Gastrocnemius medialis (tissue), 4 donors: ENCODE results near the gene CRCP. TPM values are rescaled to one million over a fixed set of nuclear protein-coding genes. Genes with fewer than 3 reads are reported as not detected.
A peak's percentile ranks its signal among the peaks of the same experiment; 100 is the strongest.
"Not testable (repeated sequence)": the region's sequence is repeated elsewhere in the genome, so short reads cannot be mapped to it uniquely, and the experiment has no call there.

Source experiments
- ATAC-seq, 2 donors: fragments of 150-250 bp; one replicate each; pipeline ENCODE4 v1.9.1; 2016
- DNase-seq, 2 donors: peaks; one replicate each; pipeline ENCODE4 v3.0.0-alpha.2; 2019
- H3K27ac ChIP-seq, 4 donors: fragments of 200-600 bp; sonication (generic); 1 replicate in 1 of 4; 2 replicates in 3 of 4; pipeline ENCODE4 v1.5.1; 2016 to 2018; ENCODE audit warnings: mild to moderate bottlenecking in 2 of 4, moderate library complexity in 1 of 4
- H3K27me3 ChIP-seq, 3 donors: fragments of 200-600 bp; sonication (generic) in 2 of 3; 1 replicate in 1 of 3; 2 replicates in 2 of 3; pipeline versions ENCODE4 v1.5.1 to v1.6.0; 2016 to 2019; ENCODE audit warnings: mild to moderate bottlenecking in 1 of 3, moderate library complexity in 1 of 3
- H3K36me3 ChIP-seq, 2 donors: fragments of 200-600 bp; sonication (generic) in 1 of 2; one replicate each; pipeline ENCODE4 v1.5.1; 2017 to 2018
- H3K4me1 ChIP-seq, 2 donors: fragments of 200-600 bp; sonication (generic) in 1 of 2; one replicate each; pipeline ENCODE4 v1.5.1; 2016 to 2017; ENCODE audit warnings: mild to moderate bottlenecking in 2 of 2
- H3K4me3 ChIP-seq, 4 donors: fragments of 200-600 bp; sonication (generic) in 3 of 4; 1 replicate in 1 of 4; 2 replicates in 3 of 4; pipeline ENCODE4 v1.5.1; 2016 to 2019; ENCODE audit warnings: mild to moderate bottlenecking in 2 of 4
- H3K9me3 ChIP-seq, 3 donors: fragments of 200-600 bp; sonication (generic) in 2 of 3; 1 replicate in 1 of 3; 2 replicates in 2 of 3; pipeline ENCODE4 v1.5.1; 2016 to 2019
- CTCF ChIP-seq, 5 experiments: fragments of 450-650 bp in 3 of 5; fragments of 200-600 bp in 2 of 5; sonication (generic) in 2 of 5; IDR thresholded peaks in 4 of 5; conservative IDR thresholded peaks in 1 of 5; 1 replicate in 4 of 5; 2 replicates in 1 of 5; pipeline ENCODE4 v1.5.1; 2016 to 2019; ENCODE audit warnings: antibody characterized with exemption in 5 of 5, mild to moderate bottlenecking in 3 of 5, moderate library complexity in 3 of 5
- POLR2A ChIP-seq, 2 donors: fragments of 450-650 bp; IDR thresholded peaks; one replicate each; pipeline ENCODE4 v1.6.1; 2017; ENCODE audit warnings: antibody characterized with exemption in 2 of 2, mild to moderate bottlenecking in 2 of 2, moderate library complexity in 2 of 2
- in situ Hi-C, 4 donors: fragments of 200-750 bp; cut with MboI; loops; one replicate each; pipeline versions ENCODE4 v1.15.0 to v1.8.0; 2017; ENCODE audit warnings: low sequenced_read_pairs in 4 of 4
- intact Hi-C: fragments of 100-400 bp; cut with DNase I; formaldehyde crosslinking; loops from one replicate; pipeline ENCODE4 v1.15.1; 2023; ENCODE audit warnings: low total_unique reads
- total RNA-seq, 4 donors: library from RNA; depleted of rRNA; stranded (reverse); fragments of >200 nt; gene quantifications; one replicate each; pipeline versions ENCODE4 v1.1.0 to v1.2.3, GENCODE V29; 2016

Gene CRCP
- total RNA-seq, 4 donors from 2014 or later, result 19.2 to 21.3 (median 20.4) TPM

DNA sequence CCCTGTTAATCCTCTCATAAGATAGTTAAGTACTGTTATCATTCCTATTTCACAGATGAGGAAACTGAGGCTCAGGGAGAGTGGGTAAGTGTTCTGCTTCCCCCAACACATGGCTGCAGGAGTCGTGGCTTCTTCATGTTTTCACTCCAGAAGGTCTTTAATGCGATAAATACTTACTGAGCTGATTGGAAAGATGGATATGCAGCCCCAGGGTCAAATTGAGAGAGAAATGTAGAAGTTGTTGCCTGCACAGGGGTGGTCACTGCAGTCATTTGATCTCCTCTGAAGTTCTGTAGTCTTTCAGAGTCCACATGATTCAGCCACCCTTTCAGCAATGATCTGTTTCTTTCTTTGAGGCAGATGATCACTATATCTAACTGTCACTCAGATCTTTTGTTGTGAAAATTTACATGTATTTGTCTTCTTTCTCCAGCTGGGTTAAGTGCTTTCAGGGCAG, 29.3 kb downstream of the CRCP start:
- no peak for TF ChIP-seq CTCF (IDR thresholded peaks at IDR 0.05 in 4 of 5, conservative IDR thresholded peaks at IDR 0.05 in 1 of 5)
- no peak for TF ChIP-seq POLR2A (IDR thresholded peaks at IDR 0.05)
- intact Hi-C loops, result loop anchor here (10.0 kb wide), 1 partner anchor 351 kb away; no protein-coding TSS in a partner anchor
- DNase-seq (no peak), ATAC-seq (no peak)
- Histone ChIP-seq H3K4me3 (no peak overlapping the region), H3K9me3 (no peaks in the 10 kb centered on the region), H3K36me3 (peaks cover 0 to 50% of the 10 kb centered on the region in 2 donors), H3K27ac (peak overlapping the region in 1 of 4 donors; percentile 52), H3K4me1 (peaks cover 9 to 15% of the 10 kb centered on the region in 2 donors), H3K27me3 (no peaks in the 10 kb centered on the region)
- in situ Hi-C loops, result no loop called here

DNA sequence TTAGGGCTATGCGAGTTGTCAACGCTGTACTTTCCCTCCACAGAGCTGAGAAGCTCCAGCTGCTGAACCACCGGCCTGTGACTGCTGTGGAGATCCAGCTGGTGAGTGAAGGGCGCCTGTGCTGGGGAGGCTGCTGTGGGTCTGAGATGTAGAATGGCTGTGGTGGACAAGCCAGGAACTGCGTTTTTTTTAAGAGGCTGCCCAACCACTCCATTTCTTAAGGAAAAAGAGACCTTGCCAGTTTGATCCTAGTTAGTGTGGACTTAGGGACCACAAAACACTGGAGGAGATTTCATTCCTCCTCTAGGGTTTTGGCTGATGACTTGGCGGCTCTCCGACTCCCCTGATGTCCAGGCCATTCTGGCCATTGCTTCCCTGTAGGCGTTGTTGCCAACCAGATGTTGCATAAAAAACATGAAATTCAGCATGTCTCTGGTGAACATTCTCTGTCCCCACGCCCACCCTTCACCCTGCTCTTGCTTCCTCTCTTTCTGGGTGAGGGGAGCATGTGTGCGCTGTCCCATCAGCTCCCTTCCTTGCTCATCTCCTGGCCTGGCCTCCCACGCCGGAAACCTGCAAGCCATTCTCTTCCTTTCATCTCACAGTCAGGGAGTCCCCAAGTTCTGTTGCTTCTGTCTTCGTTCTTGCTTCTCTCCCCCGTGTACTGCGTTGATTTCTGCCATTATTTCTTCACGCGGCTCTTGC, 30.9 kb downstream of the CRCP start:
- no peaks in the 10 kb centered on the region for H3K9me3 ChIP-seq
- no peak overlapping the region for H3K4me3 ChIP-seq
- H3K36me3 ChIP-seq, result peaks cover 0 to 50% of the 10 kb centered on the region in 2 donors
- ATAC-seq (peak; percentile 21 to 38), DNase-seq (peak in 1 of 2 donors; percentile 53)
- intact Hi-C loops (loop anchor here (10.0 kb wide), 1 partner anchor 349 kb away; no protein-coding TSS in a partner anchor), in situ Hi-C loops (no loop called here)
- no peak for TF ChIP-seq CTCF (IDR thresholded peaks at IDR 0.05 in 4 of 5, conservative IDR thresholded peaks at IDR 0.05 in 1 of 5)
- TF ChIP-seq POLR2A (IDR thresholded peaks at IDR 0.05), result no peak
- H3K4me1 ChIP-seq, result peaks cover 7 to 16% of the 10 kb centered on the region in 2 donors
- no peaks in the 10 kb centered on the region for H3K27me3 ChIP-seq
- peak overlapping the region in 3 of 4 donors; percentile 5 to 35 (median 34) for H3K27ac ChIP-seq

GRCh38 chr7:66146701-66147100, 32.1 kb downstream of the CRCP start:
- intact Hi-C loops (loop anchor here (10.0 kb wide), 1 partner anchor 348 kb away; no protein-coding TSS in a partner anchor), in situ Hi-C loops (no loop called here)
- no peaks in the 10 kb centered on the region for H3K9me3 ChIP-seq
- TF ChIP-seq POLR2A (IDR thresholded peaks at IDR 0.05) (no peak), CTCF (IDR thresholded peaks at IDR 0.05 in 4 of 5, conservative IDR thresholded peaks at IDR 0.05 in 1 of 5) (no peak)
- H3K27me3 ChIP-seq, result no peaks in the 10 kb centered on the region
- H3K4me3 ChIP-seq, result no peak overlapping the region
- no peak for DNase-seq
- peaks cover 5 to 23% of the 10 kb centered on the region in 2 donors for H3K4me1 ChIP-seq
- peak overlapping the region in 3 of 4 donors; percentile 9 to 69 (median 35) for H3K27ac ChIP-seq
- peaks cover 0 to 50% of the 10 kb centered on the region in 2 donors for H3K36me3 ChIP-seq
- ATAC-seq, result no peak

DNA sequence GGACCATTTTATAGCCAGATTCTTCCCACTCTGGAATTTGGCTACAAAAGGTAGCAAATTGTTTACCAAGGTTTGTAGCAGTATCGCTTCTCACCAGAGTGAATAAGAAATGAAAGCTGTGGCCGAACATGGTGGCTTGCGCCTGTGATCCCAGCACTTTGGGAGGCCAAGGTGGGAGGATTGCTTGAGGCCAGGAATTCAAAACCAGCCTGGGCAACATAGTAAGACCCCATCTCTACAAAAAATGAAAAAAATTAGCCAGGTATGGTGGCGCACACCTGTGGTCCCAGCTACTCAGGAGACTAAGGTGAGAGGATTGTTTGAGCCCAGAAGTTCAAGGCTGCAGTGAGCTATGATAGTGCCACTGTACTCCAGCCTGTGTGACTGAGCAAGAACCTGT, 33.0 kb downstream of the CRCP start:
- H3K4me3 ChIP-seq, in situ Hi-C loops, DNase-seq, ATAC-seq, H3K27me3 ChIP-seq, H3K9me3 ChIP-seq: not testable (repeated sequence)
- peaks cover 0 to 51% of the 10 kb centered on the region in 2 donors for H3K36me3 ChIP-seq
- intact Hi-C loops, result loop anchor here (10.0 kb wide), 1 partner anchor 347 kb away; no protein-coding TSS in a partner anchor
- peaks cover 13 to 17% of the 10 kb centered on the region in 2 donors for H3K4me1 ChIP-seq
- peak overlapping the region; percentile 8 to 70 (median 62) for H3K27ac ChIP-seq

GRCh38 chr7:66150471-66150870, 35.8 kb downstream of the CRCP start:
- in situ Hi-C loops, result no loop called here
- no peaks in the 10 kb centered on the region for H3K9me3 ChIP-seq
- peak overlapping the region; percentile 56 to 70 (median 63) for H3K27ac ChIP-seq
- no peak overlapping the region for H3K4me3 ChIP-seq
- TF ChIP-seq POLR2A (IDR thresholded peaks at IDR 0.05) (no peak), CTCF (IDR thresholded peaks at IDR 0.05 in 4 of 5, conservative IDR thresholded peaks at IDR 0.05 in 1 of 5) (no peak)
- intact Hi-C loops, result no loop called here
- DNase-seq (peak; percentile 33 to 58), ATAC-seq (peak; percentile 43 to 54)
- H3K27me3 ChIP-seq, result no peaks in the 10 kb centered on the region
- H3K4me1 ChIP-seq, result peaks cover 14 to 17% of the 10 kb centered on the region in 2 donors
- peaks cover 0 to 53% of the 10 kb centered on the region in 2 donors for H3K36me3 ChIP-seq
